Measurements from ENCODE around the gene UBL4B.

UBL4B gene

GRCh38 chr1:110159168-110159567 lies 46.9 kb downstream of the UBL4B start:
- no peak for DNase-seq

GRCh38 chr1:110160538-110161100 lies 48.4 kb downstream of the UBL4B start:
- DNase-seq: no peak

GRCh38 chr1:110161165-110161564 lies 48.9 kb downstream of the UBL4B start:
- no peak for DNase-seq

- DNase-seq: no peak
Observed at GRCh38 chr1:110161849-110162248, 49.6 kb downstream of the UBL4B start.
